Fibroblast of the conjunctiva (primary cell): Measurements from ENCODE around the gene HECTD3.

Experiments used
- DNase-seq: peaks from one replicate; pipeline ENCODE4 v3.0.0-alpha.2; 2010; ENCODE audit warnings: low read depth

The HECTD3 gene

GRCh38 chr1:45010855-45011811 lies at the start of gene HECTD3:
Gene HECTD3 (minus strand): TSS chr1:45011324. CDS start chr1:45011257, 67 bp downstream.
- peak; percentile 48 for DNase-seq

- DNase-seq: no peak
These were observed 48.7 kb upstream of the HECTD3 start for GRCh38 chr1:45059829-45060228.

GRCh38 chr1:45057542-45057941 lies 46.4 kb upstream of the HECTD3 start:
- DNase-seq: no peak

- no peak for DNase-seq
These were observed 40.1 kb upstream of the HECTD3 start for GRCh38 chr1:45051005-45051772.

- no peak for DNase-seq
These were observed 35.9 kb upstream of the HECTD3 start for GRCh38 chr1:45047032-45047431.

GRCh38 chr1:45044916-45045315 lies 33.8 kb upstream of the HECTD3 start:
- no peak for DNase-seq

- DNase-seq: no peak
These were observed 32.0 kb upstream of the HECTD3 start for GRCh38 chr1:45043094-45043493.

- no peak for DNase-seq
These were observed 29.2 kb upstream of the HECTD3 start for GRCh38 chr1:45040297-45040696.

GRCh38 chr1:45038661-45039364 lies 27.7 kb upstream of the HECTD3 start:
- DNase-seq: no peak

- no peak for DNase-seq
These were observed 27.1 kb upstream of the HECTD3 start for GRCh38 chr1:45038240-45038639.

GRCh38 chr1:45037456-45037855 lies 26.3 kb upstream of the HECTD3 start:
- DNase-seq: no peak

GRCh38 chr1:45035631-45036301 lies 24.6 kb upstream of the HECTD3 start:
- no peak for DNase-seq

- no peak for DNase-seq
These were observed 22.2 kb upstream of the HECTD3 start for GRCh38 chr1:45033356-45033755.

- DNase-seq: no peak
These were observed 21.7 kb upstream of the HECTD3 start for GRCh38 chr1:45032837-45033236.

GRCh38 chr1:45026446-45026845 lies 15.3 kb upstream of the HECTD3 start:
- DNase-seq: no peak

GRCh38 chr1:45023663-45024062 lies 12.5 kb upstream of the HECTD3 start:
- no peak for DNase-seq

- peak; percentile 9 for DNase-seq
These were observed 7.6 kb upstream of the HECTD3 start for GRCh38 chr1:45018599-45019230.

- DNase-seq: no peak
These were observed 5.6 kb upstream of the HECTD3 start for GRCh38 chr1:45016767-45017166.

- no peak for DNase-seq
These were observed 5.1 kb upstream of the HECTD3 start for GRCh38 chr1:45016090-45016697.

- DNase-seq: no peak
These were observed 4.6 kb upstream of the HECTD3 start for GRCh38 chr1:45015683-45016082.
